ENCODE measurements around the gene SPATA31C2.
"Not testable (repeated sequence)": the region's sequence is repeated elsewhere in the genome, so short reads cannot be mapped to it uniquely, and the experiment has no call there.

The SPATA31C2 gene

DNA sequence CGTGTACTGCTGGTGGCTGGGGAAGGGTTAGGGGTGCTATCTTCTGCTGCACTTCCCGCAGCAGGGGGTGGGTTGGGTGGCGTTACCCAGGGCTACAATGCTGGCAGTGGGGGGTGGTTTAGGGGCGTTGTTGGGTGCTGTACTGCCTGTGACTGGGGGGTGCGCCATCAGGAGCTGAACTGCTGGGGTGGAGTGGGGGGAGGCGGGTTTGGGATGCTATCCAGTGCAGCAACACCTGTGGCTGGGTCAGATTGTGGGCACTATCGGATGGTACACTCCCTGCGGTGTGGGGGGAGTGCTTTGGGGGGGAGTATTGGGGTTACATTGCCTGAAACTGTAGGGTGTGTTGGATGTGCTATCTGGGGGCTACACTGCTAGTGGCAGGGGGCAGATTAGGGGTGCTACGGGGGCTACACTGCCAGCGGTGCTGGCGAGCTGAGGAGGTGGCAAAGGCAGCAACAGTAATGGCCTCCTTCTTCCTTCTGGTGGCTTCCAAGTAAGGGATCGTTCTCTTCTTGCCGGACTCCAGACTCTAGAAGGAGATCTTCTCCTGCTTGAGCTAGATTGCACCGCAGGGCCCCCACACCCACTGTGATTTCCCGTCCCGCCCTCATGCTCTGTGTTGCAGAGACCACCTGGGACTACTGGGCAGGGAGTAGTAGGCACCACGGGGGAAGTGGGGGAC is 23.9 kb downstream of the SPATA31C2 start:
- H3K36me3 ChIP-seq (ENCODE audit: insufficient read depth); H3K4me3 ChIP-seq (IDR thresholded peaks at IDR 0.05; ENCODE audit: insufficient read depth, low read depth, low read length); H3K9ac ChIP-seq; H3K27me3 ChIP-seq (ENCODE audit: insufficient read depth, low read depth); H3K27ac ChIP-seq; H3K4me1 ChIP-seq (ENCODE audit: low read depth, poor library complexity, severe bottlenecking); H3K4me2 ChIP-seq; H4K20me1 ChIP-seq (ENCODE audit: insufficient read depth); H3K79me2 ChIP-seq (ENCODE audit: insufficient read depth, low read depth); H2AFZ ChIP-seq (ENCODE audit: low read depth): not testable (repeated sequence)

DNA sequence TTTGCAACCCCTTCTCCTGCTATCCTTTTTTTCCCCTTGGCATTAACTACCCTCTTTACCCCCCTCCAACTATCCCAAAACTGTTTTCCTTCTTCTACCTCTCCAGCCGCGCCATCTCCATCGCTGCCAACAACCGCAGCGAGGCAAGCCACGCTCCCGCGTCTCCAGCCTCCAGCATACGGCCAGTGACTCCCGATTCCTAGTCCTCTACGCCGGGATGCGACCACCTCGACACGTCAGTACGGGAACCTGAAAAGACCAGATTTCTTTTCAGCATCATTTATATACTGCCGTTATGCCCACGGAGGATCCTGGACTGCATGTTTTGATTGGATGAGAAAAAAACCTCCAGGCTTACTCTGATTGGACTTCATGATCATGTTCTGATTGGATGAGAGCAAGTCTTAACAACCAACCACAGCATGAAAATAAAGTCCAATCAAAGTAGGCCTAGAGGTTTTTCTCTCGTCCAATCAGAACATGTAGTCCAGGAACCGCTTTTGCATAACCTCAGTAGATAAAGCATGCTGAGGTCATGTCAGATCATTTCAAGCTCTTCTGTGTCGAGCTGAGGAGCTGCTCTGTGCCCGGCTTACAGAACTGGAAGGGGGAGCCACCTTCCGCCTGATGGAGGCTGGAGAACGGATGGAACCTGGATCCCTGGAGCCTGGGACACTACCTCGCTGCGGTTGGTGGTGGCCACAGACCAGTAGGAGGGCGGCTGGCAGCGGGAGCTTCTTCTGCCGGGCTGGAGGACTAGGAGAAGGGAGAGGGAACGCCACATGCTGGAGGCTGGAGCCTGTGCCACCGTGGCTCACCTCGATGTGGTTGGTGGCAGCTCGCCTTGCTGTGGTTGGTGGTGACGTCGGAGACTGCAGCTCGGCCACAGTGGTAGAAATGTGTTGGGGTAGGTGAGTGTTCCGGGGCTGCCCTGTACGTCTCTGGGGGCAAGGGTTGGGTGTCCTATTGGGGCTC is 24.8 kb downstream of the SPATA31C2 start:
- H4K20me1 ChIP-seq (ENCODE audit: insufficient read depth); H3K4me1 ChIP-seq (ENCODE audit: low read depth, poor library complexity, severe bottlenecking); H3K27me3 ChIP-seq (ENCODE audit: insufficient read depth, low read depth); H3K4me2 ChIP-seq; H2AFZ ChIP-seq (ENCODE audit: low read depth); H3K79me2 ChIP-seq (ENCODE audit: insufficient read depth, low read depth); H3K4me3 ChIP-seq (IDR thresholded peaks at IDR 0.05; ENCODE audit: insufficient read depth, low read depth, low read length); H3K36me3 ChIP-seq (ENCODE audit: insufficient read depth); H3K27ac ChIP-seq; H3K9ac ChIP-seq: not testable (repeated sequence)

DNA sequence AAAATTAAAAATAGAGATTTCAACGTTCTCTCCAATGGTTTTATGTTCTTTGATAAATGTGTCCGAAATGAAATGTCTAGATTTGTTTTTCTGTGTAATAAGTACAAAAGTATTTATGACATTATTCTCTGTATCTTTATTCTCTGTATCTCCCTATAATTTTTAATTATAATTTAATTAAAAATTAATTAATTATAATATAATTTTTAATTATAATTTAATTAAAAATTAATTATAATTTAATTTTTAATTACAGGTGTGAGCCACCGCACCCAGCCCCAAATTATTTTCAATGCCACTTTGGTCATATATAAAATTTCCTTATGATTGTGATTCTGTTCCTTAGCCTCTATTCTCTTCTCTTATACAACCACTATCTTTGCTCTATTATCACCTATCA is 28.2 kb downstream of the SPATA31C2 start:
- Histone ChIP-seq H3K27ac (no peak overlapping the region), H3K79me2 (ENCODE audit: insufficient read depth, low read depth) (no peaks in the 10 kb centered on the region)

DNA sequence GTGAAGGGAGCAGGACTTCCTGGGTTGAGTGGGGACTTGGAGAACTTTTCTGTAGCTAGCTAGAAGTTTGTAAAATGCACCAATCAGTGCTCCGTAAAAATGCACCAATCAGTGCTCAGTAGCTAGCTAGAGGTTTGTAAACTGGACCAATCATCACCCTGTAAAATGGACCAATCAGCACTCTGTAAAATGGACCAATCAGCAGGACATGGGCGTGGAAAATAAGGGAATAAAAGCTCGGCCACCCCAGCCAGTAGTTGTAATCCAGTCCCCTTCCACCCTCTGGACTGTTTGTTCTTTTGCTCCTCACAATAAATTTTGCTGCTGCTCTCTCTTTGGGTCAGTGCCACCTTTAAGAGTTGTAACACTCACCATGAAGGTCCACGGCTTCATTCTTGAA is 29.5 kb downstream of the SPATA31C2 start:
- Histone ChIP-seq H3K4me1 (ENCODE audit: low read depth, poor library complexity, severe bottlenecking) (peaks cover 15% of the 10 kb centered on the region), H2AFZ (ENCODE audit: low read depth) (no peak overlapping the region), H3K4me2 (no peak overlapping the region), H3K9ac (no peak overlapping the region), H3K4me3 (IDR thresholded peaks at IDR 0.05; ENCODE audit: insufficient read depth, low read depth, low read length) (no peak overlapping the region), H3K27ac (no peak overlapping the region), H3K27me3 (ENCODE audit: insufficient read depth, low read depth) (no peaks in the 10 kb centered on the region), H4K20me1 (ENCODE audit: insufficient read depth) (no peaks in the 10 kb centered on the region), H3K79me2 (ENCODE audit: insufficient read depth, low read depth) (no peaks in the 10 kb centered on the region), H3K36me3 (ENCODE audit: insufficient read depth) (no peaks in the 10 kb centered on the region)
- TF ChIP-seq, protein P1, sequence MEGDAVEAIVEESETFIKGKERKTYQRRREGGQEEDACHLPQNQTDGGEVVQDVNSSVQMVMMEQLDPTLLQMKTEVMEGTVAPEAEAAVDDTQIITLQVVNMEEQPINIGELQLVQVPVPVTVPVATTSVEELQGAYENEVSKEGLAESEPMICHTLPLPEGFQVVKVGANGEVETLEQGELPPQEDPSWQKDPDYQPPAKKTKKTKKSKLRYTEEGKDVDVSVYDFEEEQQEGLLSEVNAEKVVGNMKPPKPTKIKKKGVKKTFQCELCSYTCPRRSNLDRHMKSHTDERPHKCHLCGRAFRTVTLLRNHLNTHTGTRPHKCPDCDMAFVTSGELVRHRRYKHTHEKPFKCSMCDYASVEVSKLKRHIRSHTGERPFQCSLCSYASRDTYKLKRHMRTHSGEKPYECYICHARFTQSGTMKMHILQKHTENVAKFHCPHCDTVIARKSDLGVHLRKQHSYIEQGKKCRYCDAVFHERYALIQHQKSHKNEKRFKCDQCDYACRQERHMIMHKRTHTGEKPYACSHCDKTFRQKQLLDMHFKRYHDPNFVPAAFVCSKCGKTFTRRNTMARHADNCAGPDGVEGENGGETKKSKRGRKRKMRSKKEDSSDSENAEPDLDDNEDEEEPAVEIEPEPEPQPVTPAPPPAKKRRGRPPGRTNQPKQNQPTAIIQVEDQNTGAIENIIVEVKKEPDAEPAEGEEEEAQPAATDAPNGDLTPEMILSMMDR (conservative IDR thresholded peaks at IDR 0.05; ENCODE audit: low read depth, low read length) = no peak

More for the DNA sequence above, 28.2 kb downstream of the SPATA31C2 start:
- H2AFZ ChIP-seq (ENCODE audit: low read depth) = no peak overlapping the region
- no peaks in the 10 kb centered on the region for H4K20me1 ChIP-seq (ENCODE audit: insufficient read depth)
- H3K4me3 ChIP-seq (IDR thresholded peaks at IDR 0.05; ENCODE audit: insufficient read depth, low read depth, low read length) = no peak overlapping the region
- no peak overlapping the region for H3K4me2 ChIP-seq
- no peaks in the 10 kb centered on the region for H3K36me3 ChIP-seq (ENCODE audit: insufficient read depth)
- TF ChIP-seq, protein P1 (conservative IDR thresholded peaks at IDR 0.05; ENCODE audit: low read depth, low read length) = no peak
- H3K9ac ChIP-seq = no peak overlapping the region
- H3K27me3 ChIP-seq (ENCODE audit: insufficient read depth, low read depth) = no peaks in the 10 kb centered on the region
- H3K4me1 ChIP-seq (ENCODE audit: low read depth, poor library complexity, severe bottlenecking) = peaks cover 15% of the 10 kb centered on the region

DNA sequence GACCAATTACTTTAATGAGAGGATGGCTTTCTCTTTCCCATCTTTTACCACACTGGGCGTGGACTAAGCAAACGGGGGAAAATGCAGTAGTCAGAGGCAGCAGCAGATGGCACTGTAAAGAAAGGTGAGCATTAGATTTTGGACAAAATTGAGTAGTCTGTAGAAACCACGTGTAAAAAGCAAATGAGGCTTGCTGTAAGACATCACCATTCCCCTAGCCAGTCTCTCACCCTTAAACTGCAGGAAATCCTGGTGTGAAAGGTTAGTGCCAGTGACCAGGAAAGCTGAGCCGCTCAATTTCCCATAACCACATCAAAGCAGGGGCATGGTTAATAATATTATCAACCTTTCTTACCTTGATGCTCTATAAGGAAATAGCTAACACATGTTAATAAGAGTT is 31.8 kb downstream of the SPATA31C2 start:
- TF ChIP-seq, protein P1 (conservative IDR thresholded peaks at IDR 0.05; ENCODE audit: low read depth, low read length) = peak; percentile 63
- Histone ChIP-seq H3K4me3 (IDR thresholded peaks at IDR 0.05; ENCODE audit: insufficient read depth, low read depth, low read length) (no peak overlapping the region), H3K9ac (no peak overlapping the region), H4K20me1 (ENCODE audit: insufficient read depth) (no peaks in the 10 kb centered on the region), H3K27me3 (ENCODE audit: insufficient read depth, low read depth) (no peaks in the 10 kb centered on the region), H3K36me3 (ENCODE audit: insufficient read depth) (no peaks in the 10 kb centered on the region), H3K4me1 (ENCODE audit: low read depth, poor library complexity, severe bottlenecking) (peaks cover 15% of the 10 kb centered on the region), H3K4me2 (no peak overlapping the region), H3K79me2 (ENCODE audit: insufficient read depth, low read depth) (no peaks in the 10 kb centered on the region), H3K27ac (no peak overlapping the region), H2AFZ (ENCODE audit: low read depth) (peak overlapping the region; percentile 51; the same call in 1 of the 2 replicates)

Measured in KMS-11 (cell line).